Measurements from ENCODE around the gene CEP162. TPM values are rescaled to one million over a fixed set of nuclear protein-coding genes. Genes with fewer than 3 reads are reported as not detected.

CEP162 gene
- total and polyA plus RNA-seq, 2 experiments from 2014 or later: 2.9 to 3.0 TPM

DNA sequence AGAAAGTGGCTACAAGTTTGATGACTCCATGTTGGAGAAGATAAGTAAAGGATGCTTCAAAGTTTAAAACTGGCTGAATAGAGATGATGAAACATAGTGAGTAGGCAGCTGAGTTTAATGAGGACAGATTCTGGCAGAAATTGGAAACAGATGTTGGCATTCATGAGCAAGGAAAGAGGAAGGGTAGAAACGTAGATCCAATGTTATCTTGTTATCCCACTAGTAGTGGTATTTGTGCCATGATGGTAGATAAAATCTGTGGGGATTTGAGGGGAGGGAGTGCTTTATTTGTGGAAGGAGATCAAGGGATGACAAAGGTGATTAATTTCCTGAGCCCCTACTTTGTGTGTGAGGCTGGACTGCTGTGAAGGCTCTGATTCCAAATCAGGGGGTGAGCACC is 124.4 kb downstream of the CEP162 start:
- H3K4me1 ChIP-seq (ENCODE audit: insufficient read depth): peaks cover 21% of the 10 kb centered on the region
- no peaks in the 10 kb centered on the region for H3K36me3 ChIP-seq (ENCODE audit: low read depth)
- H3K9ac ChIP-seq: no peak overlapping the region
- no peak overlapping the region for H3K4me3 ChIP-seq
- 0% methylated on average over 1 of the region's 1 CpG for WGBS, 2 experiments (ENCODE audit: low coverage in 1 of 2, low lambda C conversion rate in 2 of 2, missing lambda C conversion rate in 2 of 2)
- no peaks in the 10 kb centered on the region for H4K20me1 ChIP-seq (ENCODE audit: insufficient read depth)
- in situ Hi-C loops (cut with MboI): no loop called here
- 0 out of 2 replicates have a peak overlapping the region, but pooled peaks have one; percentile 33 for H3K27ac ChIP-seq
- peaks cover 21% of the 10 kb centered on the region for H3F3A ChIP-seq (ENCODE audit: insufficient read depth)
- H2AFZ ChIP-seq: no peak overlapping the region
- H3K79me2 ChIP-seq (ENCODE audit: insufficient read depth): no peaks in the 10 kb centered on the region
- peak; percentile 84 for DNase-seq
- peaks cover 5% of the 10 kb centered on the region; the same call in 1 of the 2 replicates for H3K9me2 ChIP-seq (ENCODE audit: insufficient read depth)
- no peaks in the 10 kb centered on the region for H3K27me3 ChIP-seq (replicated peaks; ENCODE audit: insufficient read depth)
- no peaks in the 10 kb centered on the region for H3K9me3 ChIP-seq (ENCODE audit: low read depth)
- H3K4me2 ChIP-seq (ENCODE audit: unreplicated experiment): peak overlapping the region; percentile 13
- TF ChIP-seq EZH2 (IDR thresholded peaks at IDR 0.05; ENCODE audit: insufficient read depth, poor library complexity, severe bottlenecking): no peak

DNA sequence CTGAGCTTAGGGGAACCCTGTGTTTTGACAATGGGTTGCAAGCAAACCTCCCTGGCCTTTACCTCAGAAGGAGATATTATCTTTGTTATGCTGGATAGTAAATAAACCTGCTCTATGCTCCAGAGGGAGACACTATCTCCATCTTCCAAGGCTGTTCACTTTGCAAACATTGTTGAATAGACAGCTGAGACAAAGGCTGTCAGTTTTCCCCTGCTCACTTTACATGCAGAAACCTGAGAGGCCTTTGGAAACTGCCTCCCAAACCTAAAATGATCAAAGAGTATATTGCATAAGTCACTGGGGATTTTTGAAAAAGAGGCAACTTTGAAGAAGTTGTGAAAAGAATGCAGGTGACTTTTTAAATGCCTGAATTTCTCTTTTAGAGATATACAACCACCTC is 132.3 kb downstream of the CEP162 start:
- no peaks in the 10 kb centered on the region for H3K9me3 ChIP-seq (ENCODE audit: low read depth)
- H3K79me2 ChIP-seq (ENCODE audit: insufficient read depth): no peaks in the 10 kb centered on the region
- no peak for DNase-seq
- H3K9me2 ChIP-seq (ENCODE audit: insufficient read depth): no peaks in the 10 kb centered on the region
- H3K36me3 ChIP-seq (ENCODE audit: low read depth): no peaks in the 10 kb centered on the region
- H3K4me1 ChIP-seq (ENCODE audit: insufficient read depth): no peaks in the 10 kb centered on the region
- no peaks in the 10 kb centered on the region for H3F3A ChIP-seq (ENCODE audit: insufficient read depth)
- H4K20me1 ChIP-seq (ENCODE audit: insufficient read depth): no peaks in the 10 kb centered on the region
- H3K9ac ChIP-seq: no peak overlapping the region
- H3K27me3 ChIP-seq (replicated peaks; ENCODE audit: insufficient read depth): no peaks in the 10 kb centered on the region
- in situ Hi-C loops (cut with MboI): no loop called here
- H3K27ac ChIP-seq: no peak overlapping the region
- TF ChIP-seq EZH2phosphoT487 (IDR thresholded peaks at IDR 0.05; ENCODE audit: insufficient read depth, low read depth) (no peak), EZH2 (IDR thresholded peaks at IDR 0.05; ENCODE audit: insufficient read depth, poor library complexity, severe bottlenecking) (no peak)
- no peak overlapping the region for H2AFZ ChIP-seq
- H3K4me3 ChIP-seq: no peak overlapping the region
- H3K4me2 ChIP-seq (ENCODE audit: unreplicated experiment): no peak overlapping the region

- TF ChIP-seq EZH2phosphoT487 (IDR thresholded peaks at IDR 0.05; ENCODE audit: insufficient read depth, low read depth): no peak
Observed at GRCh38 chr6:84093441-84094435, 133.7 kb downstream of the CEP162 start.

GRCh38 chr6:84089552-84089951 is 137.9 kb downstream of the CEP162 start:
- Histone ChIP-seq H3K36me3 (ENCODE audit: low read depth) (no peaks in the 10 kb centered on the region), H3K79me2 (ENCODE audit: insufficient read depth) (no peaks in the 10 kb centered on the region), H3K4me3 (no peak overlapping the region), H3K9ac (no peak overlapping the region), H3F3A (ENCODE audit: insufficient read depth) (no peaks in the 10 kb centered on the region), H3K27me3 (replicated peaks; ENCODE audit: insufficient read depth) (0 out of 2 replicates have a peak, but pooled peaks cover 8% of the 10 kb centered on the region), H3K9me3 (ENCODE audit: low read depth) (no peaks in the 10 kb centered on the region), H3K9me2 (ENCODE audit: insufficient read depth) (no peaks in the 10 kb centered on the region), H3K27ac (no peak overlapping the region), H3K4me2 (ENCODE audit: unreplicated experiment) (no peak overlapping the region), H3K4me1 (ENCODE audit: insufficient read depth) (no peaks in the 10 kb centered on the region), H2AFZ (no peak overlapping the region), H4K20me1 (ENCODE audit: insufficient read depth) (no peaks in the 10 kb centered on the region)
- WGBS, 2 experiments (ENCODE audit: low coverage in 1 of 2, low lambda C conversion rate in 2 of 2, missing lambda C conversion rate in 2 of 2): 37 to 38% methylated on average over 3 of the region's 3 CpGs
- in situ Hi-C loops (cut with MboI): no loop called here
- DNase-seq: no peak
- no peak for TF ChIP-seq EZH2 (IDR thresholded peaks at IDR 0.05; ENCODE audit: insufficient read depth, poor library complexity, severe bottlenecking)
- TF ChIP-seq EZH2phosphoT487 (IDR thresholded peaks at IDR 0.05; ENCODE audit: insufficient read depth, low read depth): no peak

More at GRCh38 chr6:84093441-84094435, 133.7 kb downstream of the CEP162 start:
- Histone ChIP-seq H3K27ac (peak overlapping the region; percentile 39), H3K4me3 (no peak overlapping the region), H3K4me2 (ENCODE audit: unreplicated experiment) (no peak overlapping the region), H3K9me2 (ENCODE audit: insufficient read depth) (no peaks in the 10 kb centered on the region), H3K9me3 (ENCODE audit: low read depth) (no peaks in the 10 kb centered on the region), H3F3A (ENCODE audit: insufficient read depth) (no peaks in the 10 kb centered on the region), H4K20me1 (ENCODE audit: insufficient read depth) (no peaks in the 10 kb centered on the region), H3K4me1 (ENCODE audit: insufficient read depth) (no peaks in the 10 kb centered on the region), H2AFZ (no peak overlapping the region), H3K79me2 (ENCODE audit: insufficient read depth) (no peaks in the 10 kb centered on the region), H3K9ac (no peak overlapping the region), H3K27me3 (replicated peaks; ENCODE audit: insufficient read depth) (no peaks in the 10 kb centered on the region), H3K36me3 (ENCODE audit: low read depth) (no peaks in the 10 kb centered on the region)
- WGBS, 2 experiments (ENCODE audit: low coverage in 1 of 2, low lambda C conversion rate in 2 of 2, missing lambda C conversion rate in 2 of 2): 47 to 53% methylated on average over 4 of the region's 4 CpGs
- in situ Hi-C loops (cut with MboI): no loop called here
- peak; percentile 55 for DNase-seq

Data from GM23248 (cell line).